Mesodermal cell (in vitro differentiated cells): Measurements from ENCODE around the gene SDHD. TPM values are rescaled to one million over a fixed set of nuclear protein-coding genes. Genes with fewer than 3 reads are reported as not detected.
"Not testable (repeated sequence)": the region's sequence is repeated elsewhere in the genome, so short reads cannot be mapped to it uniquely, and the experiment has no call there.

Source experiments
- H3K27ac ChIP-seq: 2 replicates; pipeline ENCODE4 v1.7.0; 2013; ENCODE audit warnings: mild to moderate bottlenecking, low read depth, low read length, moderate library complexity; ENCODE audit not compliant: severe bottlenecking
- H3K36me3 ChIP-seq: 2 replicates; pipeline ENCODE4 v1.7.1; 2013; ENCODE audit warnings: mild to moderate bottlenecking, low read length, moderate library complexity; ENCODE audit not compliant: control insufficient read depth, insufficient read depth
- H3K4me1 ChIP-seq: one replicate; pipeline ENCODE4 v1.7.1; 2013; ENCODE audit warnings: mild to moderate bottlenecking, low read length; ENCODE audit not compliant: insufficient read depth, control insufficient read depth, poor library complexity, severe bottlenecking
- H3K4me3 ChIP-seq: 2 replicates; pipeline ENCODE4 v1.7.0; 2013; ENCODE audit warnings: low read length, control low read depth, mild to moderate bottlenecking; ENCODE audit not compliant: insufficient read depth, poor library complexity, severe bottlenecking; ENCODE audit errors: extremely low read depth
- H3K9me3 ChIP-seq: 2 replicates; pipeline ENCODE4 v1.7.1; 2013; ENCODE audit warnings: mild to moderate bottlenecking, low read length, moderate library complexity; ENCODE audit not compliant: control insufficient read depth
- WGBS, 2 experiments: methylation state at CpG; one replicate each; pipeline ENCODE4 v1.1.5; 2013; ENCODE audit warnings: missing lambda C conversion rate in 2 of 2; ENCODE audit not compliant: insufficient coverage in 2 of 2; 5-methylcytosine and 5-hydroxymethylcytosine counted together
- polyA plus RNA-seq, 2 experiments: library from polyadenylated mRNA; stranded (reverse); fragments of 50-300 nt; gene quantifications; one replicate each; pipeline ENCODE4 v1.2.3, GENCODE V29; 2013

The SDHD gene
- 72.0 TPM for polyA plus RNA-seq (2013, experiment 1 of 2)
- polyA plus RNA-seq (2013, experiment 2 of 2): 78.2 TPM

DNA sequence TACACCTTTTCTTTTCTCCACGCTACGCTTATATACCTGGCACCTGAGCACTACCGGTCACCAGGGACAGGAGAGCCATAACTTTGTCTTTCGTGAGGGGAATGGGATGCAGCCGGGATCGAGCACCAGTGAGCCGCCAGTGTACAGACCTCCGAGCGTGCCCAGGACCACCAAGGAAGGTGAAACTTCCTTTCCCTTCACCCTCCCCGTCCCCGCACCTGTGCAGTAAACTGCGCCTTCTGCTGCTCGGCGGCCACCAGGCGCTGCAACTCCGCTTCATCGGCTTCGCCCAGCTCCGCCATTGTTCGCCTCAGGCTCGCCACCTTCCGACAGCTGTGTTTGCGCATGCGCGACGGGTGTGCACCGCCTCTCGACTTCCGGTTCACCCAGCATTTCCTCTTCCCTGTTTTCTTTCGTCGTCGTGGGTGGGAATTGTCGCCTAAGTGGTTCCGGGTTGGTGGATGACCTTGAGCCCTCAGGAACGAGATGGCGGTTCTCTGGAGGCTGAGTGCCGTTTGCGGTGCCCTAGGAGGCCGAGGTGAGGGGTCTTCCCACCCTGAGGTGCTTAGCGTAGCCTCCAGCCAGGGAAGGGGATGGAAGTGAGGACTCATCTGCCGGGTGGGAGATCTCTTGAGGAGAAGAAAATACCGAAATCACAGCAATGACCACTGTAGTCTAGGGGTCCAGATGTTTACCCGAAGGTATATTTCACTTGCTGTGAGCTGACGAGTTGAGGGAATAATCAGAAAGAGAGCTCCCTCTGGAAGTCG lies at the start of gene SDHD, which contains the start of gene TIMM8B:
Gene SDHD, plus strand, starts transcription at position 452 of the 770 bp plus-strand sequence. Its CDS starts 35 bp downstream, at position 487.
Gene TIMM8B, minus strand, starts transcription at position 335 of the 770 bp plus-strand sequence. Its CDS starts 33 bp downstream, at position 302.
- WGBS, 2 experiments: 0% methylated on average over 20 to 27 of the region's 45 CpGs
- Histone ChIP-seq H3K9me3 (no peaks in the 10 kb centered on the region), H3K27ac (no peak within 1 kb of the TSS), H3K4me3 (peak within 1 kb of the TSS; percentile 83), H3K4me1 (peaks cover 14% of the 10 kb centered on the region), H3K36me3 (peaks cover 75% of the 10 kb centered on the region)

DNA sequence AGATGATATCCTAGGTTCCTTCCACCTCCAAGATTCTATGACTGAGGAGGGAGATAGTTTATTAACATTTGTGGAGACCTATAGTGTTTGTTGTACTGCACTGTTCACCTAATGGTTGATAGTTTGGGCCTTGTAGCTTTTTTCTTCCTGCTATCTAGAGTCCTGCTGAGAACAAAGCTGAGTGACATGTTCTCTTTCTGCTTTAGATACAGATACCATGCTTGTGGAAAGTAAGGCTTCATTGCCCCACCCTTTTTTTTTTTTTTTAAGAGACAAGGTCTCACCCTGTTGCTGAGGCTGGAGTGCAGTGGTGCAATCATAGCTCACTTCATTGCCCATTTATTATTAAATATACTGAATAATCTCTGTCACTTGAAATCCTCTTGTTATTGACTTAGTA lies 49.1 kb upstream of the SDHD start:
- peaks cover 14% of the 10 kb centered on the region for H3K4me1 ChIP-seq
- no peak overlapping the region for H3K4me3 ChIP-seq
- no peak overlapping the region for H3K27ac ChIP-seq
- H3K9me3 ChIP-seq: no peaks in the 10 kb centered on the region
- peaks cover 70% of the 10 kb centered on the region for H3K36me3 ChIP-seq

GRCh38 chr11:112042161-112042960 lies 44.3 kb upstream of the SDHD start:
- Histone ChIP-seq H3K4me3 (no peak overlapping the region), H3K4me1 (peaks cover 19% of the 10 kb centered on the region), H3K27ac (peak overlapping the region; percentile 61), H3K36me3 (peaks cover 63% of the 10 kb centered on the region), H3K9me3 (no peaks in the 10 kb centered on the region)
- no CpG with 5 or more reads among the region's 6 CpGs for WGBS, 2 experiments

DNA sequence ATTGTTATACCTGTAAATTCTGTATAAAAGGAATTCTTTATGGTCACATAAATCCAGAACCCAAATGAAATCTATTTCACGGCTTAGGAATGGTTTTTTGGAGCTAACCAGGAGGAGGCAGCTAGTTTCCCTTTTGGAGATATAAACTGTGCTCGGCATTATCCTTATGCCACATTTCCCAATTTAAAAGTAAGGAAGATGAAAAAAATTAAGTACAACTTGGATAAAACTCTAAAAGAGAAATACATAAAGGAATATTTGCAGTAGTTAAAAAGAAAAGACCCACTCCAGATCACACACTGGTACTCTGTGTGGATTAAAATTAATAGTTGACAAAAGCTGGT lies 43.7 kb upstream of the SDHD start:
- peak overlapping the region; percentile 61 for H3K27ac ChIP-seq
- no peak overlapping the region for H3K4me3 ChIP-seq
- peaks cover 59% of the 10 kb centered on the region for H3K36me3 ChIP-seq
- WGBS, 2 experiments: no CpG with 5 or more reads among the region's 2 CpGs
- H3K9me3 ChIP-seq: no peaks in the 10 kb centered on the region
- H3K4me1 ChIP-seq: peaks cover 19% of the 10 kb centered on the region

DNA sequence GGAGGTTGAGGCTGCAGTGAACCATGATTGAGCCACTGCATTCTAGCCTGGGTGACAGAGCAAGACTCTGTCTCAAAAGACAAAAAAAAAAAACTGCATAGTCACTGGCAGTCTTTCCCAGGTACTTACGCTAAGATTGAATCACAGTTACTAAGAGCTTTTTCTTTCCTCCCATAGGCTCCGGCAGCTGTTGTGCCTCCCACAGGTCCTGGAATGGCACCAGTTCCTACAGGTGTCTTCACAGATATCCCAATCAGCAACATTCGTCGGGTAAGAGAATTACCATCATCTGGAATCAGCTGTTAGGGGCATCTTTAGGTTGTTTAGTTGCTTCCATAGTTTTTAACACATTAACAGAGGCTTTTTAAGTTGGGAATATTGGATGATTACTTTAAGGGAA lies 41.7 kb upstream of the SDHD start:
- Histone ChIP-seq H3K4me3 (no peak overlapping the region), H3K27ac (no peak overlapping the region), H3K4me1 (peaks cover 19% of the 10 kb centered on the region), H3K36me3 (peaks cover 66% of the 10 kb centered on the region), H3K9me3 (no peaks in the 10 kb centered on the region)
- 94 to 100% methylated on average over 2 of the region's 4 CpGs for WGBS, 2 experiments

- Histone ChIP-seq H3K36me3 (peaks cover 67% of the 10 kb centered on the region), H3K4me1 (peaks cover 14% of the 10 kb centered on the region)
- not testable (repeated sequence) for H3K4me3 ChIP-seq, H3K9me3 ChIP-seq, H3K27ac ChIP-seq
- WGBS, 2 experiments: 89 to 100% methylated on average over 1 of the region's 2 CpGs
Observed at GRCh38 chr11:112046647-112047046, 40.0 kb upstream of the SDHD start.

- WGBS, 2 experiments: 100% methylated on average over 1 of the region's 3 CpGs; no CpG with 5 or more reads in 1 of the 2 experiments
- not testable (repeated sequence) for H3K9me3 ChIP-seq, H3K4me3 ChIP-seq, H3K27ac ChIP-seq, H3K4me1 ChIP-seq
- H3K36me3 ChIP-seq: peaks cover 78% of the 10 kb centered on the region
Observed at GRCh38 chr11:112048256-112048655, 38.4 kb upstream of the SDHD start.

- WGBS, 2 experiments: 0% methylated on average over 1 of the region's 2 CpGs
- H3K4me3 ChIP-seq: no peak overlapping the region
Observed at GRCh38 chr11:112049777-112050176, 36.9 kb upstream of the SDHD start.

DNA sequence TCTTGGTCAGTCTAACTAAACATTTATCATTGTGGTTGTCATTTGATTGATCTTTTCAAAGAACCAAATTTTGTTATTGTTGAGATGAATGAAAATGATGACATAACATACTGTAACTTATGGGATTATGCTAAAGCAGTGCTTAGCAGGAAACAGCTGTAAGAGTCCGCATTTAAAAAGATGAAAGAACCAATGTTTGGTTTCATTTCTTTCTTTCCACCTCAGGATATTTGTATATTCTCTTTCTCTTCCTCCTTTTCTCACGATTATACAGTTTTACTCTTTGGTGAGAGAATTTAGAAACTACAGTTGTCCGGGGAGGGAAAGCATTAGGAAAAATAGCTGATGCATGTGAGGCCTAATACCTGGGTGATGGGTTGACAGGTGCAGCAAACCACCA lies 36.0 kb upstream of the SDHD start:
- Histone ChIP-seq H3K36me3 (peaks cover 83% of the 10 kb centered on the region), H3K9me3 (no peaks in the 10 kb centered on the region), H3K4me1 (no peaks in the 10 kb centered on the region), H3K27ac (no peak overlapping the region), H3K4me3 (no peak overlapping the region)
- WGBS, 2 experiments: no CpG with 5 or more reads among the region's 3 CpGs

More at GRCh38 chr11:112049777-112050176, 36.9 kb upstream of the SDHD start:
- Histone ChIP-seq H3K36me3 (peaks cover 85% of the 10 kb centered on the region), H3K4me1 (no peaks in the 10 kb centered on the region), H3K27ac (no peak overlapping the region), H3K9me3 (no peaks in the 10 kb centered on the region)

DNA sequence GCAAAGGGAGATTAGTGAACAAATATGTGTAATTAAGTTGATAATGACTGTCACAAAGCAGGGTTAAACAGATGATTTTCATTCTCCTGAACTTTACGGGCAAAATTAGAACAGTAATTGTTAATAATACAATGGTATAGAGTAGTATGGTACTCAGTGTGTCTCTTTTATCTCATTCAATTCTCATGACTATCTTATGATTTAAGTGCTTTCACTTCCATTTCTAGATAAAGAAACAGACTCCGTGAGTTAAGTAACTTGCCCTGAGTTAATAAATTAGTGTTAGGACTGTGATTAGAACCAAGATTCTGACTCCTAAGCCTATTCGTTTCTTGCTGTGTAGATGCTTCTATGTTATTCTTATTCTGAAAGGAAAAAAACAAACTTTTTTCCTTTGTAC lies 34.9 kb upstream of the SDHD start:
- H3K4me3 ChIP-seq: no peak overlapping the region
- no peaks in the 10 kb centered on the region for H3K4me1 ChIP-seq
- no peak overlapping the region for H3K27ac ChIP-seq
- H3K9me3 ChIP-seq: no peaks in the 10 kb centered on the region
- 86% methylated on average over 1 of the region's 3 CpGs; no CpG with 5 or more reads in 1 of the 2 experiments for WGBS, 2 experiments
- H3K36me3 ChIP-seq: peaks cover 84% of the 10 kb centered on the region
